Measurements from ENCODE around the gene UNC45A.

DNA sequence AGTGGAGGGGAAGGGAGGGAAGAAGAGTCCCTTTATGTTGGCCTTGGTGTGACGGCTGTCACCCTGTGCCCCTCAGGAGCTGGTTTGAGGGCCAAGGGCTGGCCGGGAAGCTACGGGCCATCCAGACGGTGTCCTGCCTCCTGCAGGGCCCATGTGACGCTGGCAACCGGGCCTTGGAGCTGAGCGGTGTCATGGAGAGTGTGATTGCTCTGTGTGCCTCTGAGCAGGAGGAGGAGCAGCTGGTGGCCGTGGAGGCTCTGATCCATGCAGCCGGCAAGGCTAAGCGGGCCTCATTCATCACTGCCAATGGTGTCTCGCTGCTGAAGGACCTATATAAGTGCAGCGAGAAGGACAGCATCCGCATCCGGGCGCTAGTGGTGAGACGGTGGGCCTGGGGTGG is 11.5 kb downstream of the UNC45A start:
- TF ChIP-seq, protein P1, sequence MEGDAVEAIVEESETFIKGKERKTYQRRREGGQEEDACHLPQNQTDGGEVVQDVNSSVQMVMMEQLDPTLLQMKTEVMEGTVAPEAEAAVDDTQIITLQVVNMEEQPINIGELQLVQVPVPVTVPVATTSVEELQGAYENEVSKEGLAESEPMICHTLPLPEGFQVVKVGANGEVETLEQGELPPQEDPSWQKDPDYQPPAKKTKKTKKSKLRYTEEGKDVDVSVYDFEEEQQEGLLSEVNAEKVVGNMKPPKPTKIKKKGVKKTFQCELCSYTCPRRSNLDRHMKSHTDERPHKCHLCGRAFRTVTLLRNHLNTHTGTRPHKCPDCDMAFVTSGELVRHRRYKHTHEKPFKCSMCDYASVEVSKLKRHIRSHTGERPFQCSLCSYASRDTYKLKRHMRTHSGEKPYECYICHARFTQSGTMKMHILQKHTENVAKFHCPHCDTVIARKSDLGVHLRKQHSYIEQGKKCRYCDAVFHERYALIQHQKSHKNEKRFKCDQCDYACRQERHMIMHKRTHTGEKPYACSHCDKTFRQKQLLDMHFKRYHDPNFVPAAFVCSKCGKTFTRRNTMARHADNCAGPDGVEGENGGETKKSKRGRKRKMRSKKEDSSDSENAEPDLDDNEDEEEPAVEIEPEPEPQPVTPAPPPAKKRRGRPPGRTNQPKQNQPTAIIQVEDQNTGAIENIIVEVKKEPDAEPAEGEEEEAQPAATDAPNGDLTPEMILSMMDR (IDR thresholded peaks at IDR 0.05): no peak
- TF ChIP-seq ZFX (IDR thresholded peaks at IDR 0.05; ENCODE audit: borderline replicate concordance): no peak

Measured in 22Rv1 (cell line).